Epithelial cell of proximal tubule (primary cell): ENCODE results near the gene AKAP13. TPM values are rescaled to one million over a fixed set of nuclear protein-coding genes. Genes with fewer than 3 reads are reported as not detected.

Experiments
- DNase-seq: peaks from one replicate; pipeline ENCODE4 v3.0.0-alpha.2; 2011; ENCODE audit warnings: low read depth
- H3K4me3 ChIP-seq: 2 replicates; pipeline ENCODE4 v1.5.1; 2011; ENCODE audit warnings: low read depth, mild to moderate bottlenecking, low read length
- total RNA-seq: library from RNA; depleted of rRNA; stranded (reverse); fragments of >200 nt; gene quantifications from 2 replicates; pipeline ENCODE4 v1.2.3, GENCODE V29; 2015
- TF ChIP-seq, protein P1 (sequence below): conservative IDR thresholded peaks from 2 replicates; pipeline ENCODE4 v1.5.1; 2012; ENCODE audit warnings: low read depth, mild to moderate bottlenecking, low read length

Gene AKAP13
- total RNA-seq, 1 donor from 2014 or later = 40.9 TPM

DNA sequence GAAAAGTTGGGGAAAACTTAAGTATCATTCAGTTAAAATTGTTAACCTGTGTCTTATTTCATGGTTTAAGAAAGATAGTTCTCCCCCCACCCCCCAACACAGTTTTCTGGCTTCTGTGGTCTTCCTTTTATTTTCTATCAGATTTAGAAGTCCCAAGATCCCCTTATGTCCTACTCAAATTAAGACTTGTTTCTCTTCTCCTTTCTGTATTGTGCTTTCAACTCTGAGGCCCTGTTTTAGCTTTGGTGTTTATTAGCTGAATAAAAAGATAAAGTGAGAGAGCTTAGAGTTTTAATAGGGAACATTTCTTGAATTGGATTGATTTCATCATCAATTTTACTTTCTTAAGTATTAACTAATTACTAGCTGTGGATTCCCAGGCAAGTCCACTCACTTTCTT lies 62.6 kb downstream of the AKAP13 start:
- TF ChIP-seq, protein P1, sequence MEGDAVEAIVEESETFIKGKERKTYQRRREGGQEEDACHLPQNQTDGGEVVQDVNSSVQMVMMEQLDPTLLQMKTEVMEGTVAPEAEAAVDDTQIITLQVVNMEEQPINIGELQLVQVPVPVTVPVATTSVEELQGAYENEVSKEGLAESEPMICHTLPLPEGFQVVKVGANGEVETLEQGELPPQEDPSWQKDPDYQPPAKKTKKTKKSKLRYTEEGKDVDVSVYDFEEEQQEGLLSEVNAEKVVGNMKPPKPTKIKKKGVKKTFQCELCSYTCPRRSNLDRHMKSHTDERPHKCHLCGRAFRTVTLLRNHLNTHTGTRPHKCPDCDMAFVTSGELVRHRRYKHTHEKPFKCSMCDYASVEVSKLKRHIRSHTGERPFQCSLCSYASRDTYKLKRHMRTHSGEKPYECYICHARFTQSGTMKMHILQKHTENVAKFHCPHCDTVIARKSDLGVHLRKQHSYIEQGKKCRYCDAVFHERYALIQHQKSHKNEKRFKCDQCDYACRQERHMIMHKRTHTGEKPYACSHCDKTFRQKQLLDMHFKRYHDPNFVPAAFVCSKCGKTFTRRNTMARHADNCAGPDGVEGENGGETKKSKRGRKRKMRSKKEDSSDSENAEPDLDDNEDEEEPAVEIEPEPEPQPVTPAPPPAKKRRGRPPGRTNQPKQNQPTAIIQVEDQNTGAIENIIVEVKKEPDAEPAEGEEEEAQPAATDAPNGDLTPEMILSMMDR = no peak
- no peak overlapping the region for H3K4me3 ChIP-seq
- no peak for DNase-seq

DNA sequence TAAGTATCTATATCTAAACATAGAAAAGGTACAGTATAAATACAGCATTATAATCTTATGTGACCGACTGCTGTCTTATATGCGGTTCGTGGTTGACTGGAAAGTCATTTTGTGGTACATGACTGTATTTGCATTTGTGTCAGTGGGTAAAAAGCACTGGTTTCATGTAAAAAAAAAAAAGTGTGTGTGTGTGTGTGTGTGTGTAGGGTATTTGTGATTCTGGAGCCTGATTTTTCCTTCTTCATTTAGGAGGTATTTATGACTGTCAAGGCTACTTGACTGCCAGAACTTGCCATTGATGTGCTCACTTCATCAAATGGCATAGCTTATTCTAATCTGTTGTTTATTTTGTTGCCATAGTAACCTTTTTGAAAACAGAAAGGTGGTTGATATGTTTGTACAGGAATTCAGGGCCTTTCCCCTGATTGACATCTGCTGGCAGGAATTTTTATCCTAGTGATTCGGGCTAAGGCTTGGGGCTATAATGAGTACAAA lies 63.2 kb downstream of the AKAP13 start:
- DNase-seq = peak; percentile 89
- TF ChIP-seq, protein P1 = peak; percentile 35
- no peak overlapping the region for H3K4me3 ChIP-seq

GRCh38 chr15:85444122-85444745 lies 63.8 kb downstream of the AKAP13 start:
- no peak overlapping the region for H3K4me3 ChIP-seq
- DNase-seq = no peak
- TF ChIP-seq, protein P1 = no peak

- H3K4me3 ChIP-seq = no peak overlapping the region
- no peak for DNase-seq
- TF ChIP-seq, protein P1 = no peak
These were observed 65.0 kb downstream of the AKAP13 start for GRCh38 chr15:85445361-85445760.

GRCh38 chr15:85451099-85451700 lies 70.8 kb downstream of the AKAP13 start:
- TF ChIP-seq, protein P1 = no peak
- no peak overlapping the region for H3K4me3 ChIP-seq
- DNase-seq = no peak

DNA sequence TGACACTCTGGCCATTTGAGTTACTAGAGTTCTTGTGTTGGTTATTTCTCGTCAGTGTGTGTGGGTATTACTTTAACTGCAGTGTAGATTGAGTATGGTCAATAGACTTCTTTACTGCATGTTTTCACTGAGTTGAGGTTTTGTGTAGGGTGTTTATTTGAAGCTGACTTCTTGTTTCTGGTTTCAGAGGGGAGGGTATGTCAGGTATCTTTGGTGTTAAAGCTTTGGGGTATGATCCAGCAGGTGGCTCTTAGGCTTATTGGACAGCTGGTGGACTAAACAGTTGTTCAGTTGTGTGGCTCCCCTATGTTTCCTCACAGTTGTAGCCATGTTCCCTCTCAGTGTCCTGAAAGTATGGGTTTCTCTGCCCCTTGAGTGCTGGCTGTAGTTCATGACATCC lies 72.0 kb downstream of the AKAP13 start:
- no peak overlapping the region for H3K4me3 ChIP-seq
- TF ChIP-seq, protein P1 = no peak
- DNase-seq = no peak
